Spleen (tissue), 11 donors: ENCODE data around the gene ZNF618. TPM values are rescaled to one million over a fixed set of nuclear protein-coding genes. Genes with fewer than 3 reads are reported as not detected.

ENCODE experiments used
- DNase-seq: peaks from one replicate; pipeline ENCODE4 v3.0.0-alpha.2; 2020
- H3K27ac ChIP-seq, 8 donors: fragments of 200-600 bp; sonication (generic) in 7 of 8; 1 replicate in 4 of 8; 2 replicates in 4 of 8; pipeline versions ENCODE4 v1.5.0 to v1.8.0; 2016 to 2021; ENCODE audit warnings: inconsistent platforms in 4 of 8, mild to moderate bottlenecking in 4 of 8, moderate library complexity in 1 of 8
- H3K27me3 ChIP-seq, 7 donors: fragments of 200-600 bp; sonication (generic) in 6 of 7; replicated peaks in 1 of 7; 1 replicate in 4 of 7; 2 replicates in 3 of 7; pipeline versions ENCODE4 v1.5.0 to v1.8.0; 2016 to 2021; ENCODE audit warnings: inconsistent platforms in 3 of 7, mild to moderate bottlenecking in 1 of 7
- H3K36me3 ChIP-seq, 6 donors: fragments of 200-600 bp; sonication (generic) in 5 of 6; 1 replicate in 4 of 6; 2 replicates in 2 of 6; pipeline versions ENCODE4 v1.5.0 to v1.8.0; 2016 to 2021; ENCODE audit warnings: inconsistent platforms in 2 of 6
- H3K4me1 ChIP-seq, 6 donors: fragments of 200-600 bp; sonication (generic) in 5 of 6; 1 replicate in 3 of 6; 2 replicates in 3 of 6; pipeline versions ENCODE4 v1.5.0 to v1.8.0; 2016 to 2021; ENCODE audit warnings: inconsistent platforms in 3 of 6
- H3K4me3 ChIP-seq, 8 donors: fragments of 200-600 bp; sonication (generic) in 7 of 8; 1 replicate in 4 of 8; 2 replicates in 4 of 8; pipeline versions ENCODE4 v1.5.0 to v1.8.0; 2016 to 2021; ENCODE audit warnings: inconsistent platforms in 4 of 8, mild to moderate bottlenecking in 4 of 8, moderate library complexity in 2 of 8
- H3K9me3 ChIP-seq, 8 donors: fragments of 200-600 bp; sonication (generic) in 7 of 8; 1 replicate in 4 of 8; 2 replicates in 4 of 8; pipeline versions ENCODE4 v1.5.0 to v1.8.0; 2016 to 2021; ENCODE audit warnings: inconsistent platforms in 4 of 8
- CTCF ChIP-seq, 11 experiments: fragments of 200-600 bp in 7 of 11; fragments of 450-650 bp in 4 of 11; sonication (generic) in 4 of 11; IDR thresholded peaks in 8 of 11; conservative IDR thresholded peaks in 3 of 11; 1 replicate in 7 of 11; 2 replicates in 4 of 11; pipeline versions ENCODE4 v1.4.0 to v1.8.0; 2016 to 2021; ENCODE audit warnings: antibody characterized with exemption in 11 of 11, inconsistent platforms in 4 of 11, mild to moderate bottlenecking in 1 of 11
- POLR2A ChIP-seq, 3 donors: fragments of 450-650 bp; IDR thresholded peaks; one replicate each; pipeline ENCODE4 v1.5.1; 2017; ENCODE audit warnings: antibody characterized with exemption in 3 of 3, mild to moderate bottlenecking in 1 of 3
- POLR2AphosphoS5 ChIP-seq, 3 donors: sonication (generic); formaldehyde crosslinking; IDR thresholded peaks; one replicate each; pipeline ENCODE4 v1.5.1; 2017; ENCODE audit warnings: antibody characterized with exemption in 3 of 3
- WGBS, 5 donors: extraction: QIAGEN DNeasy Blood & Tissue Kit in 3 of 5; methylation state at CpG; one replicate each; pipeline versions ENCODE4 v1.1.5 to v1.1.7; 2013 to 2018; 5-methylcytosine and 5-hydroxymethylcytosine counted together
- intact Hi-C: fragments of 100-400 bp; cut with DNase I; formaldehyde crosslinking; loops from one replicate; pipeline ENCODE4 v1.15.0; 2023; ENCODE audit warnings: low total_unique reads
- polyA plus RNA-seq, 3 donors: library from polyadenylated mRNA; stranded (reverse); fragments of 200-250 nt; gene quantifications; one replicate each; pipeline ENCODE4 v1.2.1, GENCODE V29; 2013
- total RNA-seq, 7 donors: library from RNA; depleted of rRNA in 3 of 7; stranded (reverse); fragments of >200 nt in 3 of 7; fragmentation: NEBNext Ultra II Directional in 4 of 7; extraction: Animal tissue kit (Norgen Biotek cat#: 25700) in 4 of 7; gene quantifications; one replicate each; pipeline versions ENCODE4 v1.1.0 to v1.2.1, GENCODE V29; 2016 to 2021
- donor health status: healthy with polysubstance abuse.
- donor health status: DM: no; HTN: no; CAD: no; lungs with moderate emphysema.
- donor health status: DM: no; HTN: no; CAD: no.
- donor health status: Bipolar disorder and iron deficiency.
- donor health status: healthy.
- donor health status: DM: no; HTN: no; CAD: no.
- donor health status: DM: yes; HTN: yes; CAD: no.

ZNF618 gene
- total and polyA plus RNA-seq, 10 donors: 0.58 to 14.8 (median 8.4) TPM

- no peaks in the 10 kb centered on the region for H3K9me3 ChIP-seq
- H3K4me3 ChIP-seq: no peak overlapping the region
- peaks cover 0 to 4% (median 0%) of the 10 kb centered on the region in 6 donors for H3K4me1 ChIP-seq
- H3K27me3 ChIP-seq: peaks cover 0 to 2% (median 0%) of the 10 kb centered on the region in 7 donors
- TF ChIP-seq CTCF (IDR thresholded peaks at IDR 0.05 in 8 of 11, conservative IDR thresholded peaks at IDR 0.05 in 3 of 11) (no peak), POLR2A (IDR thresholded peaks at IDR 0.05) (no peak), POLR2AphosphoS5 (IDR thresholded peaks at IDR 0.05) (no peak)
- intact Hi-C loops: loop anchor here (10.0 kb wide), 1 partner anchor 211 kb away; no protein-coding TSS in a partner anchor
- 78 to 93% (median 86%) methylated on average over 6 of the region's 6 CpGs for WGBS, 5 donors
- no peak overlapping the region for H3K27ac ChIP-seq
- DNase-seq: no peak
- no peaks in the 10 kb centered on the region for H3K36me3 ChIP-seq
Observed at GRCh38 chr9:114083666-114084065, 207.6 kb downstream of the ZNF618 start.

GRCh38 chr9:114084282-114085073 lies 208.4 kb downstream of the ZNF618 start:
- no peak for TF ChIP-seq POLR2A (IDR thresholded peaks at IDR 0.05)
- Histone ChIP-seq H3K4me1 (peaks cover 0 to 4% (median 0%) of the 10 kb centered on the region in 6 donors), H3K27me3 (peaks cover 0 to 8% (median 0%) of the 10 kb centered on the region in 7 donors), H3K4me3 (no peak overlapping the region), H3K27ac (no peak overlapping the region), H3K9me3 (no peaks in the 10 kb centered on the region), H3K36me3 (no peaks in the 10 kb centered on the region)
- 71 to 83% (median 75%) methylated on average over 11 of the region's 11 CpGs for WGBS, 5 donors
- intact Hi-C loops: loop anchor here (10.0 kb wide), 1 partner anchor 210 kb away; no protein-coding TSS in a partner anchor
- DNase-seq: peak; percentile 24

GRCh38 chr9:114085387-114085789 lies 209.3 kb downstream of the ZNF618 start:
- Histone ChIP-seq H3K9me3 (no peaks in the 10 kb centered on the region), H3K4me3 (no peak overlapping the region), H3K4me1 (peaks cover 0 to 4% (median 0%) of the 10 kb centered on the region in 6 donors), H3K36me3 (no peaks in the 10 kb centered on the region), H3K27me3 (peaks cover 0 to 10% (median 0%) of the 10 kb centered on the region in 7 donors), H3K27ac (no peak overlapping the region)
- DNase-seq: peak; percentile 29
- TF ChIP-seq CTCF (IDR thresholded peaks at IDR 0.05 in 8 of 11, conservative IDR thresholded peaks at IDR 0.05 in 3 of 11): no peak
- TF ChIP-seq POLR2A (IDR thresholded peaks at IDR 0.05): no peak
- no peak for TF ChIP-seq POLR2AphosphoS5 (IDR thresholded peaks at IDR 0.05)
- intact Hi-C loops: loop anchor here (10.0 kb wide), 1 partner anchor 209 kb away; no protein-coding TSS in a partner anchor
- WGBS, 5 donors: 81 to 92% (median 87%) methylated on average over 2 to 9 of the region's 9 CpGs

GRCh38 chr9:114086009-114086408 lies 209.9 kb downstream of the ZNF618 start:
- intact Hi-C loops: loop anchor here (10.0 kb wide), 1 partner anchor 209 kb away; no protein-coding TSS in a partner anchor
- Histone ChIP-seq H3K9me3 (no peaks in the 10 kb centered on the region), H3K27ac (no peak overlapping the region), H3K36me3 (no peaks in the 10 kb centered on the region), H3K27me3 (peaks cover 0 to 10% (median 0%) of the 10 kb centered on the region in 7 donors), H3K4me1 (peaks cover 0 to 4% (median 0%) of the 10 kb centered on the region in 6 donors), H3K4me3 (no peak overlapping the region)
- WGBS, 5 donors: 88 to 94% (median 90%) methylated on average over 6 of the region's 6 CpGs
- TF ChIP-seq POLR2AphosphoS5 (IDR thresholded peaks at IDR 0.05): no peak
- no peak for TF ChIP-seq POLR2A (IDR thresholded peaks at IDR 0.05)
- TF ChIP-seq CTCF (IDR thresholded peaks at IDR 0.05 in 8 of 11, conservative IDR thresholded peaks at IDR 0.05 in 3 of 11): no peak
- no peak for DNase-seq
